Liver (tissue), 9 donors: Measurements from ENCODE around the gene SERPINA4. TPM values are rescaled to one million over a fixed set of nuclear protein-coding genes. Genes with fewer than 3 reads are reported as not detected.
A peak's percentile ranks its signal among the peaks of the same experiment; 100 is the strongest.

Source experiments
- DNase-seq: peaks from one replicate; pipeline ENCODE4 v3.0.0-alpha.2; 2017; ENCODE audit warnings: low spot score
- H3K27ac ChIP-seq, 2 donors: one replicate each; pipeline ENCODE4 v1.7.0; 2013; ENCODE audit warnings: inconsistent platforms in 2 of 2, low read length in 2 of 2, control low read depth in 1 of 2, low read depth in 1 of 2, mild to moderate bottlenecking in 1 of 2
- H3K27me3 ChIP-seq, 4 donors: one replicate each; pipeline versions ENCODE4 v1.6.1 to v1.7.0; 2013; ENCODE audit warnings: low read length in 3 of 4, inconsistent platforms in 1 of 4, mild to moderate bottlenecking in 1 of 4, moderate library complexity in 1 of 4; ENCODE audit not compliant: control insufficient read depth in 4 of 4, insufficient read depth in 4 of 4
- H3K36me3 ChIP-seq, 4 donors: one replicate each; pipeline versions ENCODE4 v1.6.1 to v1.7.0; 2013; ENCODE audit warnings: low read length in 3 of 4, mild to moderate bottlenecking in 3 of 4, low read depth in 1 of 4, moderate library complexity in 1 of 4; ENCODE audit not compliant: control insufficient read depth in 4 of 4, insufficient read depth in 3 of 4
- H3K4me1 ChIP-seq, 4 donors: one replicate each; pipeline versions ENCODE4 v1.6.1 to v1.7.0; 2013; ENCODE audit warnings: low read length in 3 of 4, mild to moderate bottlenecking in 3 of 4, moderate library complexity in 1 of 4; ENCODE audit not compliant: control insufficient read depth in 4 of 4, insufficient read depth in 4 of 4
- H3K4me3 ChIP-seq, 3 donors: one replicate each; pipeline versions ENCODE4 v1.6.1 to v1.7.0; 2013; ENCODE audit warnings: low read length in 3 of 3, control low read depth in 1 of 3, low read depth in 1 of 3, mild to moderate bottlenecking in 1 of 3
- H3K9ac ChIP-seq, 2 donors: one replicate each; pipeline ENCODE4 v1.7.0; 2013; ENCODE audit warnings: low read length in 2 of 2, mild to moderate bottlenecking in 2 of 2, moderate library complexity in 2 of 2, control low read depth in 1 of 2, low read depth in 1 of 2
- H3K9me3 ChIP-seq, 4 donors: one replicate each; pipeline versions ENCODE4 v1.6.1 to v1.7.0; 2013; ENCODE audit warnings: low read length in 3 of 4; ENCODE audit not compliant: control insufficient read depth in 4 of 4
- ATF3 ChIP-seq: IDR thresholded peaks from 2 replicates; pipeline ENCODE4 v1.6.1; 2016; ENCODE audit warnings: antibody characterized with exemption
- CTCF ChIP-seq: fragments of 150-350 bp; IDR thresholded peaks from 2 replicates; pipeline ENCODE4 v1.5.1; 2017; ENCODE audit warnings: improper control_type of control experiment, low read depth, low read length; ENCODE audit not compliant: missing input control
- EGR1 ChIP-seq, 2 donors: IDR thresholded peaks; 2 replicates each; pipeline ENCODE4 v1.6.1; 2016 to 2018; ENCODE audit warnings: antibody characterized with exemption in 2 of 2, low read depth in 2 of 2
- FOXA1 ChIP-seq: IDR thresholded peaks from 2 replicates; pipeline ENCODE4 v1.6.1; 2016; ENCODE audit warnings: antibody characterized with exemption
- FOXA2 ChIP-seq: IDR thresholded peaks from 2 replicates; pipeline ENCODE4 v1.6.1; 2016; ENCODE audit warnings: antibody characterized with exemption
- HNF4A ChIP-seq, 2 donors: conservative IDR thresholded peaks; 2 replicates each; pipeline ENCODE4 v1.6.1; 2016; ENCODE audit warnings: antibody characterized with exemption in 2 of 2, mild to moderate bottlenecking in 2 of 2
- JUND ChIP-seq, 2 donors: IDR thresholded peaks; 2 replicates each; pipeline ENCODE4 v1.6.1; 2016; ENCODE audit warnings: antibody characterized with exemption in 2 of 2
- MAX ChIP-seq: IDR thresholded peaks from 2 replicates; pipeline ENCODE4 v1.6.1; 2016; ENCODE audit warnings: antibody characterized with exemption
- NR2F2 ChIP-seq: IDR thresholded peaks from 2 replicates; pipeline ENCODE4 v1.6.1; 2016; ENCODE audit warnings: antibody characterized with exemption
- RAD21 ChIP-seq, 2 donors: IDR thresholded peaks; 2 replicates each; pipeline ENCODE4 v1.6.1; 2016; ENCODE audit warnings: antibody characterized with exemption in 2 of 2, mild to moderate bottlenecking in 2 of 2
- SP1 ChIP-seq: IDR thresholded peaks from 2 replicates; pipeline ENCODE4 v1.6.1; 2018; ENCODE audit warnings: antibody characterized with exemption, mild to moderate bottlenecking
- TAF1 ChIP-seq: conservative IDR thresholded peaks from 2 replicates; pipeline ENCODE4 v1.6.1; 2016; ENCODE audit warnings: antibody characterized with exemption, mild to moderate bottlenecking
- YY1 ChIP-seq: IDR thresholded peaks from 2 replicates; pipeline ENCODE4 v1.6.1; 2016; ENCODE audit warnings: antibody characterized with exemption, mild to moderate bottlenecking
- ZBTB33 ChIP-seq: IDR thresholded peaks from 2 replicates; pipeline ENCODE4 v1.6.1; 2016; ENCODE audit warnings: antibody characterized with exemption
- WGBS: extraction: QIAGEN DNeasy Blood & Tissue Kit; methylation state at CpG from one replicate; pipeline ENCODE4 v1.1.7; 2013; 5-methylcytosine and 5-hydroxymethylcytosine counted together
- polyA plus RNA-seq, 2 donors: library from polyadenylated mRNA; stranded (reverse) in 1 of 2; unstranded in 1 of 2; fragments of 200-250 nt in 1 of 2; fragments of >200 nt in 1 of 2; fragmentation: Nextera tagmentation in 1 of 2; extraction: Ambion mirVana in 1 of 2; gene quantifications; one replicate each; pipeline versions ENCODE4 v1.2.1 to v1.2.3, GENCODE V29; 2013 to 2015
- total RNA-seq, 2 donors: library from RNA; depleted of rRNA; stranded (reverse); fragments of >200 nt; gene quantifications; one replicate each; pipeline ENCODE4 v1.2.3, GENCODE V29; 2014
- donor health status: healthy.
- donor health status: healthy.
- donor health status: healthy.
- donor health status: healthy.
- donor health status: healthy.

SERPINA4 gene
- total and polyA plus RNA-seq, 4 donors, result 50.5 to 150 (median 74.0) TPM

- 94% methylated on average over 6 of the region's 6 CpGs for whole genome bisulfite sequencing
These were observed 17.5 kb downstream of the SERPINA4 start for GRCh38 chr14:94578712-94579111.

GRCh38 chr14:94581127-94581999 lies 20.1 kb downstream of the SERPINA4 start, which contains the start of gene SERPINA5:
Gene SERPINA5 (plus strand): TSS chr14:94581426. CDS start chr14:94587363, 5,937 bp downstream.
- peak; percentile 77 for DNase-seq
- TF ChIP-seq JUND (IDR thresholded peaks at IDR 0.05) (no peak), TAF1 (peak; percentile 76), FOXA1 (peak; percentile 7), ATF3 (no peak), ZBTB33 (no peak), NR2F2 (no peak), EGR1 (IDR thresholded peaks at IDR 0.05; ENCODE audit: low read depth in 2 of 2) (no peak), CTCF (no peak), YY1 (no peak), MAX (peak; percentile 18)

More at GRCh38 chr14:94578712-94579111, 17.5 kb downstream of the SERPINA4 start:
- H3K27ac ChIP-seq, result no peak overlapping the region
- no peaks in the 10 kb centered on the region for H3K27me3 ChIP-seq
- no peaks in the 10 kb centered on the region for H3K9me3 ChIP-seq
- H3K36me3 ChIP-seq, result no peaks in the 10 kb centered on the region
- no peak overlapping the region for H3K9ac ChIP-seq
- TF ChIP-seq MAX (no peak), NR2F2 (no peak), TAF1 (no peak), SP1 (no peak), CTCF (no peak), FOXA2 (no peak), HNF4A (conservative IDR thresholded peaks at IDR 0.05) (no peak), RAD21 (IDR thresholded peaks at IDR 0.05) (no peak), FOXA1 (no peak), ATF3 (no peak), ZBTB33 (no peak)
- H3K4me1 ChIP-seq, result peaks cover 20 to 56% (median 43%) of the 10 kb centered on the region in 4 donors
- H3K4me3 ChIP-seq, result no peak overlapping the region
- DNase-seq, result no peak

More at GRCh38 chr14:94581127-94581999, 20.1 kb downstream of the SERPINA4 start, which contains the start of gene SERPINA5:
- Histone ChIP-seq H3K36me3 (no peaks in the 10 kb centered on the region), H3K27me3 (no peaks in the 10 kb centered on the region), H3K9me3 (no peaks in the 10 kb centered on the region), H3K4me1 (peaks cover 15 to 64% (median 51%) of the 10 kb centered on the region in 4 donors), H3K9ac (peak within 1 kb of the TSS; percentile 71 to 76), H3K27ac (peak within 1 kb of the TSS; percentile 49 to 65), H3K4me3 (peak within 1 kb of the TSS; percentile 36 to 79 (median 78))
- WGBS, result 21% methylated on average over 18 of the region's 18 CpGs
